Cortex of kidney (tissue), 1 donor: ENCODE measurements around the gene GSS.

Experiments used
- DNase-seq: peaks from one replicate; lab custom pipeline; 2025; lab: John Stamatoyannopoulos, UW

Gene GSS

GRCh38 chr20:34993941-34994508, 38.4 kb upstream of the GSS start:
- DNase-seq: no peak

DNA sequence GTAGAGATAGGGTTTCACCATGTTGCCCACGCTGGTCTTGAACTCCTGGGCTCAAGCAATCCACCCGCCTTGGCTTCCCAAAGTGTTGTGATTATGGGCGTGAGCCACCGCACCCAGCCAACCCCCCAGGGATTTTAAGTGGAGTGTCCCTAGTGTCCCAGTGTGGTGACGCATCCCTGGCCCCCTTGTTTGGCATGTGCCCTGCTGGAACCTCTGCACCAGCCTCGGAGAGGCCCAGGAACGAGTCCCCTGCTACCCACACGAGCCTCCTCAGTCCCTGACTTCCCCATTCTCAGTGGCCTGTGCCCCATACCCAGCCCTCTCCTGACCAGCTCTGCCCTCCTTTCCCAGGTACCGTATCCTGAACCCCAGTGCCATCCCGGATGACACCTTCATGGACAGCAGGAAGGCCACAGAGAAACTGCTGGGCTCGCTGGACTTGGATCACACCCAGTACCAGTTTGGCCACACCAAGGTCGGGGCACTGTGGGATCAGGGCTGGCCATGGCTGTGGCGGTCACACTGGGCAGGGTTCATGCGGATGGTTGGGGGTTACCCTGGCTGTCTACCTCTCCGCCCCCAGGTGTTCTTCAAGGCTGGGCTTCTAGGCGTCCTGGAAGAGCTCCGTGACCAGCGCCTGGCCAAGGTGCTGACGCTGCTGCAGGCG, 37.3 kb upstream of the GSS start:
- DNase-seq: no peak

GRCh38 chr20:34990661-34991214, 35.1 kb upstream of the GSS start:
- no peak for DNase-seq

- DNase-seq: no peak
Measured at GRCh38 chr20:34990231-34990630, 34.6 kb upstream of the GSS start.

DNA sequence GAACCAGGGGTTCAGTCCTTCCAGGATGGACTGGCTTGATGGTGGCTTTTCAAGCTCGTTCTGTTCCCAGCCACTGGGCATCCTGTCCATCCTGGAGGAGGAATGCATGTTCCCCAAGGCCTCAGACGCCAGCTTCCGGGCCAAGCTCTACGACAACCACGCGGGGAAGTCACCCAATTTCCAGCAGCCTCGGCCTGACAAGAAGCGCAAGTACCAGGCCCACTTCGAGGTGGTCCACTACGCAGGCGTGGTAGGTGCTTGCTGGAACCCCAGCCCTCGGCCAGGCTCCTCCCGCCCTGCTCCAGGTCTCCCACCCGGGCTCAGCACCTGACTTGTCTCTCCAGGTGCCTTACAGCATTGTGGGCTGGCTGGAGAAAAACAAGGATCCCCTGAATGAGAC, 34.1 kb upstream of the GSS start:
- DNase-seq: no peak

DNA sequence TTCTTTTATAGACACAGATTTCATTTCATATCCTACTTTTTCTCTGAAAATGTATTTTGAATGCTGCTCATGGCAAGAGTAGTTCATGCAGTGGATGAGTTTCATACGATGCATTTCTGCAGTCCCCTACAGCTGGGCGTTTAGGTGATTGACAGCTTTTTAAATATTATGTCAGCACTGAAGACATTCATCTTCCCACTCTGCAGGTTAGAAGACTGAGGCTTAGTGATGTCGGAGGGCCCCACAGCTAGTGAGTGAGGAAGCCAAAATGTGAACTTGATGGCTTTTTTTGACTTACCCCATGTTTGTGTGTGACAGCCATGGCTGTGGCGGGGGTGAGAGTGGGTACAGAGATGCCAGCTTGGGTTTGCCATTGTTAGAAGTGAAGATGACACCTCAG, 33.5 kb upstream of the GSS start:
- DNase-seq: no peak

GRCh38 chr20:34988191-34988540, 32.6 kb upstream of the GSS start:
- no peak for DNase-seq

DNA sequence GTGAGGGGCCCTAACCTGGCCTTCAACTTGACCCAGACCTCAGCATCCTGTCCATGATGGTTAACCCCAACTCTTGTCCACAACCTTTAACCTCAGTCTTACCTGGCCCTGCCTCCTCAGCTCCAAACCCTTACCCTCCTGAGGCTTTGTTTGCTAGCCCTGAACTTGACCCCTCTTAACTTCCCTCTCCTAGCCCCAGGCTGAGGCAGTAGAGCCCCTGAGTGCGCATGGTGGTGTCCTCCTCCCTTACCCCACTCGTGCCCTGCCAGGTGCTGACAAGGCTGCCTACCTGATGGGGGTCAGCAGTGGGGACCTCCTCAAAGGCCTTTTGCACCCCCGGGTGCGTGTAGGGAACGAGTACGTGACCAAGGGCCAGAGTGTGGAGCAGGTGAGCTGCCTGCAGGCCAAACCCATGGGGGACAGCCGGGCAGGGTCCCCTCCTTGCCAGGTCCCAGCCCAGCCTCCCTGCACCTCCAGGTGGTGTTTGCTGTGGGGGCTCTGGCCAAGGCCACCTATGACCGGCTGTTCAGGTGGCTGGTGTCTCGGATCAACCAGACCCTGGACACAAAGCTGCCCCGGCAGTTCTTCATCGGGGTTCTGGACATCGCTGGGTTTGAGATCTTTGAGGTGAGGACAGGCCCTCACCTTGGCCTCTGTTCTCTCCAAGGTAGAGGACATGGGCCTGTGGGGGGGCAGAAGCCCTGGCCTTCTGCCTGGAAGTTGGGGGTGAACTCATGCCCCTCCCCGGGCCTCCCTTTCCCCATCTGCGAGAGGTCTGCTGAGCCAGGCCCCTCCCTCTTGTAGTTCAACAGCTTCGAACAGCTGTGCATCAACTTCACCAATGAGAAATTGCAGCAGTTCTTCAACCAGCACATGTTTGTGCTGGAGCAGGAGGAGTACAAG, 31.9 kb upstream of the GSS start:
- no peak for DNase-seq

- DNase-seq: no peak
Measured at GRCh38 chr20:34986311-34987287, 31.0 kb upstream of the GSS start.

GRCh38 chr20:34985461-34986310, 30.1 kb upstream of the GSS start:
- DNase-seq: no peak

DNA sequence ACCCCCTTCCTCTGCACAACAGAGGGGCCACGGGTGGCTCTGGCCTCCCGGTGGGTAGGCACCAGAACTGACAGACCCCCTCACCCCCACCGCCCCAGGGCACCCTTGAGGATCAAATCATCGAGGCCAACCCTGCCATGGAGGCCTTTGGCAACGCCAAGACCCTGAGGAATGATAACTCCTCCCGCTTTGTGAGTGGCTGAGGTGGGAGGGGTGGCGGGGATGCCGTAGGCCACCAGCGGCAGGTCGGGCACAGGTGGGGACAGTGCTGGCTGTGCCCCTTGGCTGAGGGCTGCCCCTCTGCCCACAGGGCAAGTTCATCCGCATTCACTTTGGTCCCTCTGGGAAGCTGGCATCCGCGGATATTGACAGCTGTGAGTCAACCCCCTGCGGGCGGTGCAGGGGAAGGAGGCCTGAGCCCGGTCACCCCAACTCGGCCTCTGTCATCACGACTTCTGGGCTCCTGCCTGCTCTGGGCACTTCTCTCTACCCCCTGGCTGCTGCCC, 29.2 kb upstream of the GSS start:
- DNase-seq: no peak

- DNase-seq: no peak
Measured at GRCh38 chr20:34983995-34984735, 28.6 kb upstream of the GSS start.

DNA sequence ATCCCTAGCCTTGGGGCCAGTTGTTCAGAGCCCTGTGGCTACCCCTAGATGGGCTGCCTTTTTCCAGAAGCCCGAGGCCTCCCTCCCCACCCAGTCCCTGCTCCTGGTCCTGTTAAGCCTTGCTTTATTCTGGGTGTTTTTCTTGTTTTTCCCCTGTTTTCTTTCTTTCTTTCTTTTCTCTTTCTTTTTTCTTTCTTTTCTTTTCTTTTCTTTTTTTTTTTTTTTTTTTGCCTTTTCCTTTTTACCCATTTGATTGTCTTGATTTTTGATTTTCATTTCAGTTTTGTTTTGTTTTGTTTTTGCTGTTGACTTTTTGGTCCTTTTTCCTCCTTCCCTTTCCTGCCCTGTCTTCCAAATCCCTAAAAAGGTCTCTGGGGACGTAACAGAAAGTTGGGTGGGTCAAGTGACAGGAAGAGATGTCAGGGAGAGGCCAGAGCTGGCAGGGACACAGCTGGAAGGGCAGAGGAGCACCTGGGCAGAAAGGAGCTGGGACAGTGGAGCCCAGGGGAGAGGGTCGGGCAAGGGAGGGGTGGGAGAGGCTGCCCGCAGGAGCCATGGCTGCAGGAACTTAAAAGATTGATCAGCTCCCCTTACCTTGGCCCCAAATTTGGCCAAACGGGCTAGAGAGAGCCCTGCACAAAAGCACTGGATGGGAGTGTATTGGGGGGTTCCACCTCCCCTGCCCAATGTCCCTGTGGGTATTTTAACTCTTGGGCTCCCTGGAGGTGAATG, 27.6 kb upstream of the GSS start:
- DNase-seq: no peak

DNA sequence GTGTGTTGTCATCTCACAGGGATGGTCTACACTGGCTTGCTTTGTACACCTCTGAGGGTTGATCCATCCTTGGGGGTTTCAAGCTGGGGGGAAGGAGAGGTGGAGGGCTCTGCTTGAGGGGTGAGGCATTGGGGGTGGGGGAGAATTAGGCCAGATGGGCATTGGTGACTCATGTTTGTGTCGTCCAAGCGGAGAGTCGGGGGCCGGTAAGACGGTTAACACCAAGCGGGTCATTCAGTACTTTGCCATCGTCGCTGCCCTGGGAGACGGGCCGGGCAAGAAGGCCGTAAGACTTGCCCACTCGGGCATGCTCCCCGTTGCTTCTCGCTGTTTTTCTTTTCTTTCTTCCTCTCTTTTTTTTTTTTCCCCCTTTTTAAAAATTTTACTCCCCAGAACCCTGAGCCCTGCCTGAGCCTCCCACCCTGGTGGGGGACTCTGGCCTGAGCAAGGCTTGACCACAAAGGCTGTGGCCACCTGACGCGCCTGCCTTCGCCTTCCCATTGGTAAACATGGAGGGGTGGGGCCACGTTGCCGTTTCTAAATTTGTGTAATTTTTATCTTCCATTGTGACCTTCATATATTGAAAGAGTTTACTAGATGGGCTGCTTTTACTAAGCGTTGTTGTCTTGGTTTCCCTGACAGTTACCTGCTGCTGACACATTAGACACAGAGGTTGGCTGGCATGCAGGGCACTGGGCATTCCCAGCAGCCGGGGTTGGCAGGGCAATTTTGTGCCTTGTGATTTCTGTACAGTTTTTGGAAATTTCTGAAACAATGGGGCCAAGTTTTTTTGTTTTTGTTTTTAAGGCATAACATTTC, 26.9 kb upstream of the GSS start:
- DNase-seq: no peak

- DNase-seq: no peak
Measured at GRCh38 chr20:34980543-34981233, 25.1 kb upstream of the GSS start.

DNA sequence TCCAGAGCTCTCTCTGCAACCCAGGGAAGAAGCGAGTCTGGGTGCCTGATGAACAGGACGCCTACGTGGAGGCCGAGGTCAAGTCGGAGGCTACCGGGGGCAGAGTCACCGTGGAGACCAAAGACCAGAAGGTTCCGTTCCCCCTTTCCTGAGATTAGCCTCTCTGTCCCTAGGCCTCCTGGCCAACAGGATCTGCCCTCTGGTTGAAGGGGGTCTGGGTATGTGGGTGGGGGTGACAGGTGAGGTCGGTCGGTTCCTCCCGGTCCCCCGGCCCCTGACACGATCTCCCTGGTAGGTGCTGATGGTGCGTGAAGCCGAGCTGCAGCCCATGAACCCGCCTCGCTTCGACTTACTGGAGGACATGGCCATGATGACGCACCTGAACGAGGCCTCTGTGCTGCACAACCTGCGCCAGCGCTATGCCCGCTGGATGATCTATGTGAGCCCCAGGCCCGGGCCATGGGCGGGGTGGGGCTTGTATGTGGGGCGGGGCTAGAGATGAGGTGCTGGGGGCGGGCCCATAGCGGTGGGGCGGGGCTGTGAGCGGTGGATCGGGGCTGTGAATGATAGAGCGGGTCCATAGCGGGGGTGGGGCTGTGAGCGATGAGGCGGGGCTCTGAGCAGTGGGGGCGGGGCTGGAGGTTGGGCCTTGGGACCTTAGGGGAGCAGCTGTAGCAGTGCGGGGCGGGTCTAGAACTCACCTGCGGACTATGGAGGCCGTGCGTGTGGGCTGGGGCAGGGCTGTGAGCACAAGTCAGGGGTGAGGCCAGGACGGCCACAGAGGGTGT, 24.0 kb upstream of the GSS start:
- no peak for DNase-seq
